Measurements from ENCODE around the gene SLC26A5.
"Not testable (repeated sequence)": the region's sequence is repeated elsewhere in the genome, so short reads cannot be mapped to it uniquely, and the experiment has no call there.

SLC26A5 gene, protein sequence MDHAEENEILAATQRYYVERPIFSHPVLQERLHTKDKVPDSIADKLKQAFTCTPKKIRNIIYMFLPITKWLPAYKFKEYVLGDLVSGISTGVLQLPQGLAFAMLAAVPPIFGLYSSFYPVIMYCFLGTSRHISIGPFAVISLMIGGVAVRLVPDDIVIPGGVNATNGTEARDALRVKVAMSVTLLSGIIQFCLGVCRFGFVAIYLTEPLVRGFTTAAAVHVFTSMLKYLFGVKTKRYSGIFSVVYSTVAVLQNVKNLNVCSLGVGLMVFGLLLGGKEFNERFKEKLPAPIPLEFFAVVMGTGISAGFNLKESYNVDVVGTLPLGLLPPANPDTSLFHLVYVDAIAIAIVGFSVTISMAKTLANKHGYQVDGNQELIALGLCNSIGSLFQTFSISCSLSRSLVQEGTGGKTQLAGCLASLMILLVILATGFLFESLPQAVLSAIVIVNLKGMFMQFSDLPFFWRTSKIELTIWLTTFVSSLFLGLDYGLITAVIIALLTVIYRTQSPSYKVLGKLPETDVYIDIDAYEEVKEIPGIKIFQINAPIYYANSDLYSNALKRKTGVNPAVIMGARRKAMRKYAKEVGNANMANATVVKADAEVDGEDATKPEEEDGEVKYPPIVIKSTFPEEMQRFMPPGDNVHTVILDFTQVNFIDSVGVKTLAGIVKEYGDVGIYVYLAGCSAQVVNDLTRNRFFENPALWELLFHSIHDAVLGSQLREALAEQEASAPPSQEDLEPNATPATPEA

GRCh38 chr7:103446049-103446520, at the start of gene SLC26A5:
Gene SLC26A5 (minus strand): TSS chr7:103446207. CDS start chr7:103421514, 24,693 bp downstream.
- no peak for DNase-seq

DNA sequence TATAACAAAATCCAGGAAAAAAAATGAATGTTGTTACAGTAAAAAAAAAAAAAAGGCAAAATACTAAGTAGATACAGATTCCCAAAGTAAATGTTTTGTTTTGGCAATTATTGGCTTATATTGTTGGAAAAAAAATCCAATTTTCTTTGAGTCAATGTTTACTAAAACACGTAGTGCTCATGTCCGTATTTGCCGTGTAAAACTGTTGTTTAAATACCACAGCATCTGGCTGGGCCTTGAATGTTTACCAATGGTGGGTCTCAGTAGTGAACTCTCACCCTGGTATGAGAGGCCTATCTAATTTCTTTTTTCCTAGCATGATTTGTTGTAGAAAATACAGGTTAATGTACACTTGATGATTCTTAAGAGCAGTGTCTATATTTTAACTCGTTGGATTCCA, 41.4 kb upstream of the SLC26A5 start:
- no peak for DNase-seq

DNA sequence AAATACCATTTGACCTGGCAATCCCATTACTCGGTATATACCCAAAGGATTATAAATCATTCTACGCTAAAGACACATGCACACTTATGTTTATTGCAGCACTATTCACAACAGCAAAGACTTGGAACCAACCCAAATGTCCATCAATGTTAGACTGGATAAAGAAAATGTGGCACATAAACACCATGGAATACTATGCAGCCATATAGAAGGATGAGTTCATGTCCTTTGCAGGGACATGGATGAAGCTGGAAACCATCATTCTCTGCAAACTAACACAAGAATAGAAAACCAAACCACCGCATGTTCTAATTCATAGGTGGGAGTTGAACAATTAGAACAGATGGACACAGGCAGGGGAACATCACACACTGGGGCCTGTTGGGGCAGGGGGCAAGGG, 40.9 kb upstream of the SLC26A5 start:
- DNase-seq = not testable (repeated sequence)

- no peak for DNase-seq
These were observed 34.8 kb upstream of the SLC26A5 start for GRCh38 chr7:103480771-103481170.

GRCh38 chr7:103474956-103475355, 28.9 kb upstream of the SLC26A5 start:
- DNase-seq = no peak

GRCh38 chr7:103469095-103469948, 23.3 kb upstream of the SLC26A5 start:
- DNase-seq = no peak

DNA sequence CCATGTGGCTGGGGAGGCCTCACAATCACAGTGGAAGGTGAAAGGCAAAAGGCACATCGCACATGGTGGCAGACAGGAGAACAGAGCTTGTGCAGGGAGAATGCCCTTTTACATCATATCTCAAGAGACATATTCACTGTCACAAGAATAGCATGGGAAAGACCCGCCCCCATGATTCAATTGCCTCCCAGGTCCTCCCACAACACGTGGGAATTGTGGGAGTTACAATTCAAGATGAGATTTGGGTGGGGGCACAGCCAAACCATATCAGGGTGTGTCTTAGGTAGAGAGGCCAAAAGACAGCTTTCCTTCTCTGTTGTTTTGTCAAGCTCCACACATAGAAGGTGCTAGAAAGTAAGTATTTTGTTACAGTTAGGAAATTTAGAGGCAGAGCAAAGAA, 20.8 kb upstream of the SLC26A5 start:
- DNase-seq = no peak

DNA sequence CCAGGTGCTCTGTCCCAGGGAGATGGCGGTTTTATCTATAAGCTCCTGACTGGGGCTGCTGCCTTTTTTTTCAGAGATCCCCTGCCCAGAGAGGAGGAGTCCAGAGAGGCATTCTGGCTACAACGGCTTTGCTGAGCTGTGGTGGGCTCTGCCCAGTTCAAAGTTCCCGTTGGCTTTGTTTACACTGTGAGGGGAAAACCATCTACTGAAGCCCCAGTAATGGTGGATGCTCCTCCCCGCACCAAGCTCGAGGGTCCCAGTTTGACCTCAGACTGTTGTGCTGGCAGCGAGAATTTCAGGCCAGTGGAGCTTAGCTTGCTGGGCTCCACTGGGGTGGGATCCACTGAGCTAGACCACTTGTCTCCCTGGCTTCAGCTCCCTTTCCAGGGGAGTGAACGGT, 16.4 kb upstream of the SLC26A5 start:
- no peak for DNase-seq

GRCh38 chr7:103447073-103447960, 1.3 kb upstream of the SLC26A5 start:
- peak; percentile 69 for DNase-seq

GRCh38 chr7:103445228-103446048, 569 bp downstream of the SLC26A5 start:
- no peak for DNase-seq

DNA sequence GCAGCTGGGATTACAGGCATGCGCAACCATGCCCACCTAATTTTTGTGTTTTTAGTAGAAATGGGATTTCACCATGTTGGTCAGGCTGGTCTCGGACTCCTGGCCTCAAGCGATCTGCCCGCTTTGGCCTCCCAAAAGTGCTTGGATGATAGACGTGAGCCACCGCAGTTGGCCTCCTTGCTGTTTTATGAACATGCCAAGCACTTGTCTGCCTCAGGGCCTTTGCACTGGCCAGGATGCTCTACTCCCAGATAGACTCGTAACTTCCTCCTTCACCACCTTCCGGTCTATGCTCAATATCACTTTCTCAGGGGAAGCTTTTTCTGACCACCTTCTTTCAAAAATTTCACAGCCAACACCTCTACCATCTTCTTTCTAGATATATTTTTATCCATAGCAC, 6.3 kb downstream of the SLC26A5 start:
- DNase-seq = no peak

- no peak for DNase-seq
These were observed 8.4 kb downstream of the SLC26A5 start for GRCh38 chr7:103437623-103438022.

- no peak for DNase-seq
These were observed 13.3 kb downstream of the SLC26A5 start for GRCh38 chr7:103432712-103433111.

GRCh38 chr7:103425177-103425576, 20.8 kb downstream of the SLC26A5 start:
- DNase-seq = no peak

- no peak for DNase-seq
These were observed 22.4 kb downstream of the SLC26A5 start for GRCh38 chr7:103423467-103424179.

- no peak for DNase-seq
These were observed 25.1 kb downstream of the SLC26A5 start for GRCh38 chr7:103420857-103421384.

DNA sequence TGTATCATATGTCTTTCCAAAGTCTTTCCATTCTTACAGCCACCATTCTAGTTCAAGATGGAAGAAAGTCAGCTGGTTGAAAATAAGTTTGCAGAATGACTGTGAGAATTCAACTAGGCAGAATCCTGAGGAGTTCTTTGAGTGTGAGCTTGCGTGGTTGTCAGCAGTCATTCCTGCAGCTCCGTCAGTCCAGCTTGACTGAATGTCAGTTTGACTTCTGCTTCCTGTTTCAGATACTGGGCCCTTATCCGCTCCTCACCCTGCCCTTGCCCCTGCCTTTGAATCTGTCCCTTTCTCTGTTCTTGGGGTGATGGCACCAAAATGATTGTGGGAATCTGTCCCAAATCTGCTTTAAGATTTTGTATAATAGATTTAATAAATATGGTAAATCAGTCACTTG, 27.8 kb downstream of the SLC26A5 start:
- no peak for DNase-seq

DNA sequence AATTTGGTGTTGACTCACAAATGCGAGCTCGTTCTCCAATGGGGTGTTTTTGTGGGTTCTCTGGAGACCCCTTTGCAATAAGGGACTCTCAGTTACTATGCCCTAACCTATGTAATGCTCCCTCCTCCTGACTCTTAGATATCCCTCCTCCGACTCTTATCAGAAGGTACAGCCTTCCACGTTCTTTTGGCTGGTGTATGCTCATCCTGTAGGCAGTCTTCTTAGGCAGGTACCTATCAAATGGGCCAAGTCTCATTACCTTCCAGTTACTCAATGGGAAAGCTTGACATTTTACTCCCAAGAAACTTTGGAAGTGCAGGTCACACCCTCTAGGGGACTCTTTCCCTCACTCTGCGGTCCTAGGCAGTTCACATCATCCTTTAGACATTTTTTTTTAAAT, 32.6 kb downstream of the SLC26A5 start:
- DNase-seq = no peak

DNA sequence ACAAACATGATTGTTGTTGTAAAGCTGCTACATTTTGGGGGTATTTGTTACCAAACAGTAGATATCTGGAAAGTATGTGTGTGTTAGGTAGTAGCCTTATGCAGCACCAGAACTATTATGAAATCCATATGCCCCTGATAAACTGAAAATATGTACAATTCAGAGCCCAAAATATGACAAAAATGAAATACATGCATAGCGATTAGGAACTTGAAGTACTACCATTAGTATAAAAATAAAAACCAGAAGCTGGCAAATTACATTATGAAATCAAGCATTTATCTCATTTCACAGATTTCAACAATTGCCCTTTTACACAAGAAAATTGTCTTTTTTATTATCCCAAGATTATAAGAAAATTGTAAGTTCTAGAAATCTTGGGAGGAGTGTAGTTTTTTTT, 33.9 kb downstream of the SLC26A5 start:
- no peak for DNase-seq

All from NCI-H2227 treated with DMSO at 0.1 percent for 48 hours (cell line).